CD4-positive, alpha-beta T cell treated with Interferon gamma for 1 hour (primary cell): ENCODE data around the gene PTGR3.

ENCODE experiments used
- DNase-seq: peaks from one replicate; pipeline ENCODE4 v3.0.0-alpha.2; 2020

Gene PTGR3, protein sequence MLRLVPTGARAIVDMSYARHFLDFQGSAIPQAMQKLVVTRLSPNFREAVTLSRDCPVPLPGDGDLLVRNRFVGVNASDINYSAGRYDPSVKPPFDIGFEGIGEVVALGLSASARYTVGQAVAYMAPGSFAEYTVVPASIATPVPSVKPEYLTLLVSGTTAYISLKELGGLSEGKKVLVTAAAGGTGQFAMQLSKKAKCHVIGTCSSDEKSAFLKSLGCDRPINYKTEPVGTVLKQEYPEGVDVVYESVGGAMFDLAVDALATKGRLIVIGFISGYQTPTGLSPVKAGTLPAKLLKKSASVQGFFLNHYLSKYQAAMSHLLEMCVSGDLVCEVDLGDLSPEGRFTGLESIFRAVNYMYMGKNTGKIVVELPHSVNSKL

DNA sequence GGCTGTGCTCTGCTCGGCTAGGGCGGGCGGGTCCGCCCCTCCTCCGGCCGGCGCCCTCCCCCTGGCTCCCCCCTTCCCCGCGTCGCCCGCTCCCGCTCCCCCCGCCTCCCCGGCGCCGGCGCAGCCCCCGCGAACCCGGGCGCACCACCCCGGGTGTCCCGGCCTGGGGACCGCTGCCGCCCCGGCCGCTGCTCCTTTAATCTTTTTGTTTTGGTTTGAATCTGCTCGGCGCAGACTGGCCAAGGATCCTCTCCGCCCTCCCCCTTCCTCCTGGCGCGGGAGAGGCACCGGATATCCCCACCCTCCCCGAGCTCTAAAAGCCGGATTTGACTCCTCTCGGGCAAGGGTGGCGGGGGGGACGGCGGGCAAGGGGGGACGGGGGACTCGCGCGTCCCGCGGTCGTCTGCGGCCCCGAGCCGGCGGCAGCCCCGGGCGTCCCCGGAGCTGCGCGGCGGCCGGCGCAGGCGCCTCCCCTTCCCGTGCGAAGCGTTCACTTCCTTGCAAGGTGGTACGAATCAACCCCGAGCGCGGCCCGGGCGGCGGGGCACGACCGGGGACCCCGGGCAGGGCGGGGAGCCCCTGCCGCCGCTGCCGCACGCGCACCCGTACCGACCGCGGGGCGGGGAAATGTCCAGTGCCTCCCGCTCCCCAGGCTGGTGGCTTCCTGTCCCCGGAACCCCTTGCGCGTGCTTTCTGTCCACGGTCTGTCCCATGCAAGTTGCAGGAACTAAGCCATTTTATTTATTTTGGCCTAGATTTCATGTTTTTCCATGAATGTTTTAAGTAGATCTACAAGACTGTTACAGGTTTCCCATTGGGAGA, at the start of gene PTGR3:
Gene PTGR3 (minus strand): TSS at position 11 of the 822 bp plus-strand sequence. CDS start 81 bp downstream, outside the sequence.
- peak; percentile 78 for DNase-seq

DNA sequence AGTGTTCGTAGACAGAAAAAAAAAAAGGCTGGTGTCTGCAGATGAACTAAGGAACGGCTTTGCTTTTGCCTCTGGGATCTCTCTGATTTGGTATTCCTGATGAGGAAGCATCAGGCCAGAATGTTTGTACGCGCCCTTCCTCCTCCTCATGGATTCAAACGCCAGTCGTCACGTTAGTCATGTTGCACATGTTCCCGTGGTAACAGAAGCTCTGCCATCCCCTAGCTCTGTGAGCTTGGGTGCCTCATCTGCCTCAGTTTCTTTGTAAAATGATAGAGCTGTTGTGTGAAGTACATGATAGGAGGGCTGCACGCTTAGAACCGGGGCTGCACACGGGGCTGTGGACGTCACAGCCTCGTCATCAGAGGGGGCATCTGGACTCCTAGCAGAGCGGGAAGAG, 48.7 kb upstream of the PTGR3 start:
- DNase-seq: no peak

DNA sequence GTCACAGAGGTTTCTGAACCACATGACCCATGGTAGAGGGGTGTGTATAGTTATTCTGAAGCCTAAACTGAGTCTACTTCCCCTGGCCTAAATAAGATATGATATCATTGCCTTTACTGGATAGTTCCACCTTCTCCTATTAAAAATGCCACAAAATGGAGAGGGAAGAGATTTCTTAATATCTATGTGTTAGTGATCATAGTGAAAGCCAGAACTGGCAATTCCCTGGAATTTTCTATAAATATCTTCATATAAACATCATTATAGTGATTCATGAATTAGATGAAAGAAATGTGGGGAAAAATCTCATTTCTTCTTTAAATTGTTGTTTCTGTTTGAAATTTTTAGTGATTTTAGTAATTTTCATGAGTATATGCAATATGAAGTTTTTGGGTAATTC, 47.4 kb upstream of the PTGR3 start:
- no peak for DNase-seq

DNA sequence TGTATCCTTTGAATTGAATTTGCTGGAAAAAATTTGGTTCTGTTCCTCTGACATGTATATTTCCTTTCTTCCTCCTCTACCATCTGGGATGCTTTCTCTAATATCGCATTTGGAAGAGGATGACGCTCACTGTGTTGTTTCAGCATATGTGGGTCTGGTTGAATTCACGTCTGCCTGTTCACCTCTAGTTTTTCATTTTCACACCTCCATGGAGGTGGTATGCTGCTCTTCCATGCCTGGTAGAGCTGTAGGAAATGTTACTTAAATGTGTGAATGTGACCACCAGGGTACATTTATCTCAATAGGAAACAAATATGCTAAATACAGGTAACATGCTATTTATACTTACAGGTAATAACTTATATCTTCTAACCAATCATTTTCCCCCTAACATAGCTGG, 46.2 kb upstream of the PTGR3 start:
- no peak for DNase-seq

DNA sequence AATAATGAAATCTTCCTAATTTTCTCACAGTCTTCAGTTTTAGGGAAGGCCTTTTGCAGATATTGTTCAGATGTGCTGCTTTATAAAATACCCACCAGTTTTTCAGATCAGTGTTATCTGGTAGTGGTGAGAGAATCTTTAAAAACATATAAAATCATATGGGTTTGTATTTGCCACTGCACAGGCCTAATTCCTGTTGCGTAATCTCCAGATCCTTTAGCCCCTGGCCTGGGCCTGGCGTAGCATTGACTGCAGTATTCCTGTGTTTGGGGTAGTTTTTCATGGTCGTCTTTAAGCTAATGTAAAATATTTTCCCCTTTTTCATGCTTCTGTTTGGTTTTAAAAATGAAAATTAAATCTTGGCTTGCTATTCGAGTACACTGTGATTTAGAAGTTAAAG, 44.8 kb upstream of the PTGR3 start:
- no peak for DNase-seq

DNA sequence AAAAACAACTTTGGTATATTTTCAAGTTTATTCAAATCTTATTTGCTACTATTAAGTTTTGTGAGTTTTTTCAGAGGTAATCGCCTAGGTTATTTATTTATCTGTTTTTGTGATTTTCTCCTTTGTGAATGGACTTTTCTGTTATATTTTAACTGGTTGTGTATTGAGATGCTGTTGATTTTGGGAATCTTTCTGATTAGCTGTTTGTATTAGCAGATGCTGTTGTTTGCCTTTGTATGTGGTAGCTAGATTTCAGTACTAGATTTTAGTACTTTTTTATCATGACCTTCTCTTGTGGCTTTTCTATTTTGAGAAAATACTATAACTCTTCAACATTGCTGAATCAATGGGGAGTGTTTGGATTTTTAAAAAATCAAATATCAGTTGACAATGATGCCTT, 44.1 kb upstream of the PTGR3 start:
- DNase-seq: no peak

DNA sequence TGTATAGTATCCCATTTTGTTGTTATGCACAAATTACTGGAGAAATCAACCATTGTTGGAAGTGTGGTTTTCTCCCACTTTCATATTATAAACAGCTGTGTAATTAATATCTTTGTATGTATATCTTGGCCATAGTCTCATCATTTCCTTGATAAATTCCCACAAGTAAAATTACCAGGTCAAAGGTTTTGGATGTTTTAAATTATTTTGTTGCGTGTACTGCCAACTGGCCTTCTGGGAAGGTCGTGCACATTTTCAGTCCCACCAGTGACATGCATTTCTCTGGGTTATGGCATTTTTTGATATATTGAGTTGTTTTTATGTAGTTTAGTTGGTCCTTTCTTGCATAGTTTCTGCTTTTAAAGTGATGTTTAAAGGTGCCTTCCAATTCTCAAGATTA, 43.2 kb upstream of the PTGR3 start:
- DNase-seq: no peak

DNA sequence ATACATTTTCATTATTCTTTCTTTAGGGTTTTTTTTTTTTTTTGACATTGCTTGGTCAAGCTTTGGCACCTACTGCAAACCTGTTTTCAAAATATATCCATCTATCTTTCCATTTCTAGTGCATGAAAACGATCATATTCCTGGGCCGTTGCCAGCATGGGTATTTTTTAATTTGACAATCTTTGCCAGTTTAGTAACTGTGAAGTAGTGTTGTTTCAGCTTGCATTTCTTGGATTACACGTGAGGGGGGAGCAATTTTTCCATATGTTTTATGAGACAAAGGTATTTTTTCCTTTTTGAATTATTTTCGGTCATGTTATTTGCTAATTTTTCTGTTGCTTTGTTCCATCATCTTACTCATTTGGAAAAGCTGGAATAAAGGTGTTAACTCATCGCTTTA, 42.5 kb upstream of the PTGR3 start:
- DNase-seq: no peak

DNA sequence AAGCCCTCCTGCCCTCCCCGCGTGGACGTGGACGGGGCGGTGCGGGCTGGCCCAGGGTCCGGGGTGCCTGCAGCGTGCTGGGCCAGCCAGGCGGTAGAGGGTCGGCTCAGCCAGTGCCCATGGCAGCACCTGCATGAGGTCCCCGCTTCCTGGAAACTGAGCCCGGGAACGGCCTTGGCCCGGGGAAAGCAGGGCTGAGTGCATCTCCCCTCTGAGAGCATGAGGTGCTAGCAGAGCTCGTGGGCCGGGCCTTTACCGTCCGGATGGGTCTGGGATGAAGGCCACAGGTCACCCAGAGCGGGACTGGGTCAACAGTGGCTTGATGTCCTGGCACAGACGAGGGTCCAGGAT, 41.5 kb upstream of the PTGR3 start:
- no peak for DNase-seq

DNA sequence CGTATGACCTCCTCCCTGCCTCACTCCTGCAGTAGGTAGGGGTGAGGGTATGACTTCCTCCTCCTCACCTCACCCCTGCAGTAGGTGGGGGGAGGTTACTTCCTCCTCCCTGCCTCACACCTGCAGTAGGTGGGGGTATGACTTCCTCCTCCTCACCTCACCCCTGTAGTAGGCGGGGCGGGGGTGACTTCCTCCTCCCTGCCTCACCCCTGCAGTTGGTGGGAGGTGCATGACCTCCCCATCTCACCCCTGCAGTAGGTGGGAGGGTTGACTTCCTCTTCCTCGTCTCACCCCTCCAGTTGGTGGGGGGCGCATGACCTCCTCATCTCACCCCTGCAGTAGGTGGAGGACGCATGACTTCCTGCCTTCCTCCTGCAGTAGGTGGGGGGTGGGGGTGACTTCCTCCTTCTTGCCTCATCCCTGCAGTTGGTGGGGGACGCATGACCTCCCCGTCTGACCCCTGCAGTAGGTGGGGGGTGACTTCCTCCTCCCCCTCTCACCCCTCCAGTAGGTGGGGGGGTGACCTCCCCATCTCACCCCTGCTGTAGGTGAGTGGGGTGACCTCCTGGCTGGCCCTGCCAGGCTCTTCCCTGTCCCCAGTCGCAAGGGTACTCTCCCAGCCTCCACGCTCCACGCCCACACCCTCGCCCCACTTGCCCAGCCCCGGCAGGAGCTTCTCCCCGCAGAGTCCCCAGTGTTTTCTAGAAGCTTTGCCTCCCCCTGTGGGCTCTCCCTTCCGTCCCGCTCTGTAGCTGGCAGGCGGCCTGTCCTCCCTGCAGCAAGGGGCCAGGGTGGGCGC, 40.9 kb upstream of the PTGR3 start:
- peak; percentile 32 for DNase-seq

DNA sequence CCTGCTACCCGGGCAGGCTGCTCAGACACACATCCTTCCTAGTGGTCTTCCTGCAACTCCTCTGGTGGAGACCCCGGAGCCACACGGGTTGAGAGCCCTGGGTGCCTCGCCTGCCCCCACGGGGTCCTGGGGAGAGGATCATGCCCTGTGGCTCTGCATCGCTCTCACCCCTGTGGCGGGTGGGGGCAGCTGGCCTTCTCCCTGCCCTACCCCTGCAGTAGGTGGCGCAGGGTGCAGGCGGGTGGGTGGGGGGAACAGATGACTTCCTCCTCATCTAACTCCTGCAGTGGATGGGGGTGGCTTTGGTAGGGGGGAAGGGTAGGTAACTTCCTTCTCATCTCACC, 40.2 kb upstream of the PTGR3 start:
- DNase-seq: no peak

DNA sequence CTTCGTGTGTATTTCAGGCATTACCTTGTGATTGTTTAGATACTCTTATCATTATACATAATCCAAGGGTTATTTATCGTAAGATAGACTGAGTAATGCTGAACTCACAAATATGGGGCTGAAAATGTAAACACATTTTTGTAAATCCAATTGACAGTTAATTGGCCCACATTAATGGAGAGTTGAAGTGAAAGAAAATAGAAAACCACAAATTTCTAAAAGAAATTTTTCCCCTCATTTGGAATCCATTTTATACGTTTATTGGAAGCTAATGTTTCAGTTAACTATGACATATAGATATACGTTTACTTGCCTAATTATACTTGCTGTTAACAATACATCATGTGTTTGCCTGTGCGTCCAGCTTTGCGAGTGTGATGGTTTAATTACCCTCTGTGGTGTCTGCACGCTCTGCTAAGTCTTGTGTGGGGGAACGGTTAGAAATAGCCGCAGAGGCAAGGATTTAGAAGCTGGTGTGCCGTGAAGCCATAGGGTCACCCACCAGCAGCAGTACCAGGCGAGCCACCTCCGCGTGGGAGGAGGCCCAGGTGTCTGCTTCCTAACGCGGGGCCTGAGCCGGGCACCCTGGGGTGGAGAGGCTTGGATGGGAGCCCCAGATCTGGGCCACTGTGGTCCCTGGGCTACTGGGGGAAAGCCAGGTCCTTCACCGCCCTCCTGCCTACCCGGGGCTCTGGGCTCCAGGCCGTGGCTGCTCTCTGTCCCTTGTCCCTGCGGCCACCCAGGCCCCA, 39.7 kb upstream of the PTGR3 start:
- DNase-seq: no peak

DNA sequence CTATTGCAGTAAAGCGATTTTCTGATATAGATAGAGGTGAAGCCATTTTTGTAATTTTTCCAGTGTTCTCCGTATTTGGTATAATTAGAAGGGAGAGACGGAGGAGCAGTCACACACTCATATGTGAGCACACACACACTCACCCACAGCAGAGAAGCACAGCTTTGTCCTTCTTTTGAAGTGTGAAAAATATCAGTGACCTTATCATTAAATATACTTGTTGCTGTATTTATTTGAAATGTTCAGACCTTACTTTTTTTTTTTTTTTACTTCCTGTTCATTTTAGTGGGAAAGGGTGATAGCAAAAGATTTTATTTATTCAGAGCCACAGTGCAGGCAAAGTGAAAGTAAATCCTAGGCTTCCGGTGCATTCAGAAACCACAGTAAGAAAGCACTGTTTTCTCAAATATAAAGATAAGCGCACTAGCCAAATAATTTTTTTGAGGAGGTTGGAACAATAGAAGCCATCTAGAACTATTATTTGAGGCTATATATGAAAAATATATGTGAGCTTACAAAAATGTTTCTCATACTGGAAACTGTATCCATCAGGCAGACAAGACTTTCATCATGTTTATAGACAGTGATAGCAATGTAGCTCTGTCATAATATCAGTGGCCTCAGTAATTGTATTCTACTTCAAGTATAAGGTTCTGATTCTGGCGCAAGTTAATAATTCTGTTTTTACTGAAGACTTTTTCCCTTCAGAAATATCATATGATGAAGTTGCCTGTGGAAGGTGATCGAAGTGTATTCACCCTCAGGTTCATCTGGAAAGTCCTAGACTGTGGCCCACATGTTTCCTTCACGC, 38.9 kb upstream of the PTGR3 start:
- DNase-seq: no peak

DNA sequence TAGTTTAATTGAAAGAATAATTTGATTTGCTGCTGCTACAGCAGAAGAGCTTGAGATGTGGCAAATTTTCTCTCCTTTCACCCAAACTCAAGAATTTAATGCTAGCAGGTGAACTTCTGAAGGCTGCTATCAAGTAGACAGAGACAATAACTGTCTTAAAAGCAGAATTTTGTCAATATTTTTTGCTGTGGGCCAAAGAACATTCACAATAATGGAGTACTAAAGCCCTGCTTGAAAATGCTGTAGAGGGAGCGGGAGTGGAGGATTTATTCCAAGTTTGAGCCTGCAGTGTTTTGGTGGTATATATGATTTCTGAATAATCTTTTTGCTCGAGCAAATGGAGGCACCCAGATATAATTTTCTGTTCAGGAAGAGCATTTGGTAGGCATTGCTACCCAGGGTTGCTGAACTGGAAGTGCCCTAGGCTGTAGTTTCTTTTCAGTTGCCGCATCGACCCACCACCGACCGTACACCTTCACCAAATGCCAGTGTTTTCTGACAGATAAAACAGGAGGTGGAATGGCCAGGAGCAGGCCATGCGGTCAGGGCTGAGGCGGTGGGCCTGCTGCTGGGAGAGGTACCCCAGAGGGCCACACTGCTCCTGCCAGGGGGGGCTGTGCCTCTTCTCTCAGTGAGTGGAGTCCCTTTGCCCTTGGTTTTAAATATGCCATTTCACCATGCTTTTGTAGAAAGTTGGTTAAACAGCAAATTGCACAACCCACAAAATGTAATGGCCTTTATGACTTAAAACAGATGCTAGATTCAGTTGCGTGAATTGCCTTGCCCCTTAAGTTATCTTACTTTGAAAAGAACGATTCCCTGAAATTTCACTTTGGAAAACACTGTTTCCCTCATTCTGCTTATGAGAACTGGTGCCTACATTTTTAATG, 38.0 kb upstream of the PTGR3 start:
- DNase-seq: no peak

DNA sequence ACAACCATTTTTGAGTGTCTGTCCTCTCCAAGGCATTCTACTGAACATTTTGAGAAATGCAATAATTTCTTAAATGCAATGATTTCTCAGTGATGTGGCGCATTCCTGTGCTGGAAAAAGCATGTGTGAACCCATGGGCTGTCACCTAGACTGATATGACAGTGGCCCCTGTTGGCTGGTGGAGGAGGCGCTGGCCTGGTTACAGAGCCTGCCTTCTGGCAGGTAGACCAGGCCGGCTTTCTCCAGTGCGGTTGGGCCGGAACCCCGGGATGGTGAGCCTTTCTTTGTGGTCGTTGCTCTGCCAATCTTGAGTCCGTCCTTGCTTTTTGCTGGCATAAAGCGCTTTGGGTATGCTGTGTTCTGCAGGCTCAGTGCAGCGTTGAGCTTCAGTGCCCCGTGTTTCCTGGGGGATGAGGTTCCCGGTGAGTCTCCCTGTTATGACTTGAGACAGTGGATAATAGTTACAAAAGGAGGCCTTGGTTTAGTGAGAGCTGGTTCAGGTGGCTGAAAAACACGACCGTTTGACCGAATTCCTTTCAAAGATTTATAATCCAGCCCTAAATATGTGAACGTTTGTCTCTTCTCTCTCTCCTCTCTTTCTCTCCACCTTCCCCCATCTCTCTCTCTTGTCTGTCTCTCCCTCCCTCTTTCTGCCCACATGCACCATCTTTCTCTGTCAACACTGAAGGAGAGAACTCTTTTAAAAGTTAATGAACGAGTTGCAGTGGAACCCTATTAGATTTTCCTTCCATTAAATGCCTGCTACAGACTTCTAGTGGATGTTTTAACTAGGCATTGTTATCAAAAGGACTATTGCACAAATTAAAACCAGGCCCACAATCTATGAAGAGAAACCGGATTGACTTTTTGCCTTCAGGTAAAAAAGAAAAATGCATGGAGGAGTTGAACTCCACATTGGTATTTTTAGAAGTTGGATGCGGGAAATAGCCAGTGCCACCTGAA, 35.7 kb upstream of the PTGR3 start:
- DNase-seq: peak; percentile 23

DNA sequence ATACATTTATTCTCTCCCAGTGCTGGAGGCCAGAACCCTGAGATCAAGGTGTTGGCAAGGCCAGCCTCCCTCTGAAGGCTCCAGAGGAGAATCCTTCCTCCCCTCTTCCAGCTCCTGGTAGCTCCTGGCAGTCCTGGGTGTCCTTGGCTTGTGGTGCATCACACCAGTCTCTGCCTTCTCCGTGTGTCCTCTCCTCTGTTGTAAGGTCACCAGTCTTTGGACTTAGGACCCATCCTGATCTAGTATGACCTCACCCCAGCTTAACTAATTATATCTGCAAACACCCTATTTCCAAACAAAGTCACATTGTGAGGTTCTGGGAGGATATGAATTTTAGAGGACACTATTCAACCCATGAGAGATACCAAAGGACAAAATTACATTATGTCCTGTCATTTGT, 32.8 kb upstream of the PTGR3 start:
- DNase-seq: no peak

DNA sequence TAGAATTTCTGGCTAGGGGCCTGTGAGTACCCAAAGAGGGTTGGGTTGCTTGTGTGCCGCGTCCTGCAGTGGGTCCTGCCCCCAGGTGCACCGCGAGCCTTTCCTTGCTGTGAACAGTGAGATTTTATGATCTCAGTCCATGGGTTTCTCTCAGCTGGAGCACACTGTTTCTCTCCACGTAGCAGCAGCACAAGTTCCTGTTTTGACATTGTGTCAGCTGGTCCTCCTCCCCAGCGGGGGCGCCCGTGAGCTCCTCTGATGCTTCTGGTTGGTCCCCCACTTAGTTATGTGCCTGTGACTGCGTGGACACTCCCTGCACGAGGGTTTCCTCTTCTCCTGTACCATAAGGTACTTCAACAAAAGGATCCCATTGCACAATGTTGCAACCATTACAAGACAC, 31.5 kb upstream of the PTGR3 start:
- no peak for DNase-seq

DNA sequence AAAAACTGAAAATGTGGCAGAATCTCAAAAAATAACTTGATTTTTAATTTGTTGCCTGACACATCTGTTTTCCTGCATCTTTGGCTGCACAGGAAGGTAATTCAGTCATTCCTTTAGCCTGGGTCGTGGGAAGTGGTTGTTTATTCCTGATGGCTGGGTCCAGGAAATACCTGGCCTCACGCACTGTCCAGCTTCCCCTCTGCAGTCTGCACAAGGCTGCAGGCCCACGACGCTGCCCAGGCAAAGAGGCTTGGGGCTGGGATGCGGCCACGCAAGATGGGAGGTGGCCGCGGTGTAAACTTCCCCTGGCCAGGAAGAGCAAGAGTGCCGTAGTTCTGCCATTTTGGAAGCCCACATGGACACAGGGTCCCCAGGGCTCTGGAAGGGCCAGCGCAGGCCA, 29.8 kb upstream of the PTGR3 start:
- no peak for DNase-seq

DNA sequence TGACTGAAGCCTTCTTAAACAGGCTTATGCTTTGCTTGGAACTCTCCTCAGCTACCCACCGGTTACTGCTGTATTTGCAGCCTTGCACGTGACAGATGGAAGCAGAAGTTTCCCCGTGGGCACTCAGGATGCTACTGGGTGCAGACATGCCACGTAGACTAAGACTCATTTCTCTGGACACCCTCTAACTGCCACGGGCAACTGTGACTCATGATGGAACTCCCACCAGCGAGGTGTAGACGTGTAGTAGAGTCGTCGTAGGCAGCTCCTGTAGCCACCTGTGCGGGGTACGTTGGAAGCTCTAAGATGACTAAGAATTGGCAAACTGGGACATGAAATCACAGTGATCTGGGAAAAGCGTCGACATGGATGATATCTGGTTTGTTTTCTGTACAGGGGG, 29.2 kb upstream of the PTGR3 start:
- DNase-seq: no peak

DNA sequence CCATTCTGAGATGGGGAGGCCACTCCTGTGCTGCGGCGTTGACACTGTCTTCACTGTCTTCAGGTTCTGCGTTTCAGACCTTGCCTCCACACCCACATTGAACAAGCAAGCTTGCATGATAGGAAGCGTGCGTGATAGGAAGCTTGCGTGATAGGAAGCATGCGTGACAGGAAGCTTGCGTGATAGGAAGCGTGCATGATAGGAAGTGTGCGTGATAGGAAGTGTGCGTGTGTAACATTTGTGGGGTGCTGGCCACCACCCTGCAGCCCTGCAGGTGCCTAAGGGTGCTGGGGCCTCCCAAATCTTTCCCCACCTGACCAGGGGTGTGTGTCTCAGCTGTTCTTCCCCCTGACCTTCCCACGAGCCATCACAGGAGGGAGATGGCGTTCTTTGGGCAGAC, 27.0 kb upstream of the PTGR3 start:
- no peak for DNase-seq
